SK-N-SH (cell line): ENCODE data around the gene FOXP2. TPM values are rescaled to one million over a fixed set of nuclear protein-coding genes. Genes with fewer than 3 reads are reported as not detected.

Source experiments
- CTCF ChIA-PET: fragments of 300-600, 350-600 bp; formaldehyde crosslinking; extraction: SDS; loops from one replicate; lab custom pipeline; 2021; lab: Yijun Ruan, JAX
- POLR2A ChIA-PET: fragments of 350-600 bp; sonication (Branson Sonifier 250); formaldehyde crosslinking; extraction: SDS; loops from one replicate; lab custom pipeline; 2020; ENCODE audit warnings: antibody characterized with exemption, inconsistent platforms; lab: Yijun Ruan, JAX
- DNase-seq: peaks from one replicate; pipeline ENCODE4 v3.0.0; 2012
- H2AFZ ChIP-seq: fragments of 200-600 bp; sonication (generic); 2 replicates; pipeline ENCODE4 v1.8.1; 2016; ENCODE audit warnings: antibody characterized with exemption, mild to moderate bottlenecking, low read depth
- H3F3A ChIP-seq: fragments of 200-600 bp; sonication (generic); replicated peaks from 2 replicates; pipeline ENCODE3; 2016; ENCODE audit warnings: antibody characterized with exemption, mild to moderate bottlenecking; ENCODE audit not compliant: insufficient read depth
- H3K27ac ChIP-seq, 2 experiments: fragments of 200-500 bp in 1 of 2; fragments of 200-600 bp in 1 of 2; sonication (Bioruptor generic) in 1 of 2; sonication (generic), shearing (Covaris generic) in 1 of 2; 2 replicates each; pipeline versions ENCODE4 v1.5.1 to v1.6.1; 2014 to 2016; ENCODE audit warnings: low read depth in 2 of 2, inconsistent platforms in 1 of 2, low read length in 1 of 2, mild to moderate bottlenecking in 1 of 2, mixed read lengths in 1 of 2
- H3K27me3 ChIP-seq: fragments of 200-600 bp; sonication (generic), shearing (Covaris generic); 2 replicates; pipeline ENCODE4 v1.6.1; 2016; ENCODE audit warnings: mixed run types; ENCODE audit not compliant: insufficient read depth
- H3K36me3 ChIP-seq, 2 experiments: fragments of 200-500 bp in 1 of 2; fragments of 200-600 bp in 1 of 2; sonication (Bioruptor generic) in 1 of 2; sonication (generic) in 1 of 2; replicated peaks in 1 of 2; 2 replicates each; pipeline versions ENCODE3 to v1.5.1; 2014 to 2016; ENCODE audit warnings: low read length in 1 of 2, mild to moderate bottlenecking in 1 of 2; ENCODE audit not compliant: insufficient read depth in 2 of 2, control insufficient read depth in 1 of 2
- H3K4me1 ChIP-seq, 2 experiments: fragments of 200-500 bp in 1 of 2; fragments of 200-600 bp in 1 of 2; sonication (Bioruptor generic) in 1 of 2; sonication (generic), shearing (Covaris generic) in 1 of 2; 2 replicates each; pipeline versions ENCODE4 v1.5.1 to v1.6.1; 2014 to 2016; ENCODE audit warnings: low read depth in 1 of 2, low read length in 1 of 2, mixed run types in 1 of 2; ENCODE audit not compliant: insufficient read depth in 2 of 2, control insufficient read depth in 1 of 2
- H3K4me2 ChIP-seq: fragments of 200-600 bp; sonication (generic), shearing (Covaris generic); 2 replicates; pipeline ENCODE4 v1.6.1; 2017; ENCODE audit warnings: mixed run types
- H3K4me3 ChIP-seq, 2 experiments: fragments of 200-500 bp in 1 of 2; fragments of 200-600 bp in 1 of 2; sonication (Bioruptor generic) in 1 of 2; sonication (generic), shearing (Covaris generic) in 1 of 2; 2 replicates each; pipeline versions ENCODE4 v1.5.1 to v1.8.1; 2014 to 2016; ENCODE audit warnings: low read depth in 2 of 2, inconsistent platforms in 1 of 2, low read length in 1 of 2, mild to moderate bottlenecking in 1 of 2, mixed read lengths in 1 of 2, moderate library complexity in 1 of 2
- H3K79me2 ChIP-seq: fragments of 200-600 bp; sonication (generic); 2 replicates; pipeline ENCODE4 v1.8.1; 2017; ENCODE audit warnings: mild to moderate bottlenecking; ENCODE audit not compliant: insufficient read depth
- H3K9ac ChIP-seq: fragments of 200-600 bp; sonication (generic); 2 replicates; pipeline ENCODE4 v1.6.1; 2017; ENCODE audit warnings: mixed run types
- H3K9me2 ChIP-seq: fragments of 200-600 bp; sonication (generic); 2 replicates; pipeline ENCODE4 v1.6.1; 2017; ENCODE audit warnings: mixed run types
- H3K9me3 ChIP-seq: fragments of 200-600 bp; sonication (generic); 2 replicates; pipeline ENCODE4 v1.6.1; 2017; ENCODE audit warnings: mixed run types, mild to moderate bottlenecking, moderate library complexity
- H4K20me1 ChIP-seq: fragments of 200-600 bp; sonication (generic); 2 replicates; pipeline ENCODE4 v1.6.1; 2017; ENCODE audit warnings: mild to moderate bottlenecking, mixed run types; ENCODE audit not compliant: insufficient read depth
- CHD2 ChIP-seq: fragments of 150-350 bp; IDR thresholded peaks from 2 replicates; pipeline ENCODE4 v1.6.1; 2018; ENCODE audit warnings: low read length; ENCODE audit not compliant: partially characterized antibody
- EP300 ChIP-seq, 2 experiments: IDR thresholded peaks; 2 replicates each; pipeline versions ENCODE4 v1.4.0 to v1.6.1; 2012; ENCODE audit warnings: borderline replicate concordance in 1 of 2, low read depth in 1 of 2, low read length in 1 of 2
- MEF2A ChIP-seq: IDR thresholded peaks from 2 replicates; pipeline ENCODE4 v1.4.0; 2012; ENCODE audit warnings: low read depth, borderline replicate concordance
- PBX3 ChIP-seq: IDR thresholded peaks from 2 replicates; pipeline ENCODE4; 2012
- POLR2AphosphoS5 ChIP-seq: IDR thresholded peaks from 2 replicates; pipeline ENCODE4 v1.6.1; 2012; ENCODE audit warnings: low read depth, low read length
- SMC3 ChIP-seq: IDR thresholded peaks from 2 replicates; pipeline ENCODE4 v1.6.1; 2012; ENCODE audit warnings: low read depth, low read length, improper control_type of control experiment
- YY1 ChIP-seq: IDR thresholded peaks from 2 replicates; pipeline ENCODE4 v1.4.0; 2012; ENCODE audit warnings: low read depth, mild to moderate bottlenecking
- whole genome bisulfite sequencing: methylation state at CpG from one replicate; pipeline ENCODE4 v1.1.6; 2017; ENCODE audit warnings: low lambda C conversion rate; 5-methylcytosine and 5-hydroxymethylcytosine counted together
- polyA plus RNA-seq, 3 experiments: library from polyadenylated mRNA; depleted of rRNA; stranded (reverse); fragments of >200 nt; gene quantifications; 2 replicates each; pipeline ENCODE4 v1.2.3, GENCODE V29; 2012
- TF ChIP-seq, protein P1 (sequence below): IDR thresholded peaks from 2 replicates; pipeline ENCODE4 v1.4.0; 2012; ENCODE audit warnings: low read depth

Gene FOXP2
- polyA plus RNA-seq, 1 of the 3 experiments (the other 2 are of a cell fraction) = not detected

GRCh38 chr7:114622221-114622620 is 207.6 kb downstream of the FOXP2 start (continued):
- TF ChIP-seq, protein P1, sequence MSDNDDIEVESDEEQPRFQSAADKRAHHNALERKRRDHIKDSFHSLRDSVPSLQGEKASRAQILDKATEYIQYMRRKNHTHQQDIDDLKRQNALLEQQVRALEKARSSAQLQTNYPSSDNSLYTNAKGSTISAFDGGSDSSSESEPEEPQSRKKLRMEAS = no peak
- TF ChIP-seq YY1 = no peak
- no peak for TF ChIP-seq EP300 (IDR thresholded peaks at IDR 0.05; ENCODE audit: borderline replicate concordance in 1 of 2, low read depth in 1 of 2, low read length in 1 of 2)

GRCh38 chr7:114623146-114623545 is 208.5 kb downstream of the FOXP2 start:
- no peaks in the 10 kb centered on the region for H3F3A ChIP-seq
- no peak overlapping the region for H3K4me3 ChIP-seq
- H3K4me1 ChIP-seq = no peaks in the 10 kb centered on the region
- ChIA-PET CTCF (no interaction called here), POLR2A (no interaction called here)
- H3K79me2 ChIP-seq = no peaks in the 10 kb centered on the region
- no peak overlapping the region for H3K27ac ChIP-seq
- H3K9me3 ChIP-seq = no peaks in the 10 kb centered on the region
- H3K36me3 ChIP-seq = no peaks in the 10 kb centered on the region
- H2AFZ ChIP-seq = no peak overlapping the region
- no peaks in the 10 kb centered on the region for H3K9me2 ChIP-seq
- TF ChIP-seq PBX3 = no peak
- no peak for TF ChIP-seq CHD2
- H3K4me2 ChIP-seq = no peak overlapping the region
- no peaks in the 10 kb centered on the region for H3K27me3 ChIP-seq
- H4K20me1 ChIP-seq = no peaks in the 10 kb centered on the region
- 1% methylated on average over 2 of the region's 2 CpGs for WGBS
- no peak for DNase-seq
- H3K9ac ChIP-seq = no peak overlapping the region

DNA sequence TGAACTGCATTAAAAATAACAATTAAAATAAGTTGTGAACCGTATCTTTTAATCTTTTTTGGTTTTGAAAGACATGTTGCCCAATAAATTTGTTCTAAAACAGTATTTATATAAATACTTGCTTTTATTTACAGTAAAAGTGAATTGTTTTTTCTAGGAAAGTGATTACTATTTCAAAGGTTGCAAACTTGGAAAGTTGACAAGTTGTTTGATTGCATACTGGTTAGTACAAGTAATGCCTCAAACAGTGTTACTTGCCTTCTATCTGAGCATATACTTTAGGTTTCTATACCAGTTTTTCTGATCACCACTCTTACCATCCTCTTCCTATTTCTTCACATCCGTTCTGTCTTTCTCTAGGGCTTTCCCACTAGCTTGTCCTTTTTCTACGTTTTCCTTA is 212.6 kb downstream of the FOXP2 start:
- H3K4me2 ChIP-seq = no peak overlapping the region
- POLR2A ChIA-PET = no interaction called here

DNA sequence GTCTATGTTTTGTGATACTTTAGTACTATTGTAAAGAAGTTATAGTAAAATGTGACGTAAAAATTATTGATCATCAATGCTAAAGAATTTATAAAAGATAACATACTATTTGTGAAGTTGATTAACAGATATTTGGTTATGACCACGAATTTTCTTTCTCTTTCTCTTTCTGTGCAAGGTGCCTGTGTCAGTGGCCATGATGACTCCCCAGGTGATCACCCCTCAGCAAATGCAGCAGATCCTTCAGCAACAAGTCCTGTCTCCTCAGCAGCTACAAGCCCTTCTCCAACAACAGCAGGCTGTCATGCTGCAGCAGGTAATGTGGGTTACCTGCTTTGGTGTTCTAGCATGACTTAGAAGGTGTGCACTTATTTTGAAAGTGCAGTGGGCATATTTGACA is 213.7 kb downstream of the FOXP2 start:
- Histone ChIP-seq H3K9ac (no peak overlapping the region), H2AFZ (no peak overlapping the region), H3K9me2 (peaks cover 4% of the 10 kb centered on the region; the same call in 1 of the 2 replicates), H4K20me1 (no peaks in the 10 kb centered on the region), H3K4me2 (no peak overlapping the region), H3F3A (no peaks in the 10 kb centered on the region), H3K4me3 (no peak overlapping the region), H3K36me3 (no peaks in the 10 kb centered on the region), H3K4me1 (no peaks in the 10 kb centered on the region), H3K27me3 (no peaks in the 10 kb centered on the region; the same call in 1 of the 2 replicates), H3K9me3 (no peaks in the 10 kb centered on the region; the same call in 1 of the 2 replicates), H3K27ac (no peak overlapping the region), H3K79me2 (no peaks in the 10 kb centered on the region)
- ChIA-PET POLR2A (no interaction called here), CTCF (no interaction called here)
- DNase-seq = no peak
- TF ChIP-seq SMC3 (no peak), POLR2AphosphoS5 (no peak)
- 5% methylated on average over 2 of the region's 2 CpGs for WGBS

More for the DNA sequence above, 212.6 kb downstream of the FOXP2 start:
- no peak overlapping the region for H3K27ac ChIP-seq
- whole genome bisulfite sequencing = 5% methylated on average over 3 of the region's 3 CpGs
- no peaks in the 10 kb centered on the region for H3K9me3 ChIP-seq
- H3K9me2 ChIP-seq = peaks cover 4% of the 10 kb centered on the region; the same call in 1 of the 2 replicates
- TF ChIP-seq MEF2A = no peak
- no peak overlapping the region for H2AFZ ChIP-seq
- CTCF ChIA-PET = no interaction called here
- no peaks in the 10 kb centered on the region for H3K36me3 ChIP-seq
- no peak overlapping the region for H3K9ac ChIP-seq
- no peaks in the 10 kb centered on the region for H3K4me1 ChIP-seq
- no peaks in the 10 kb centered on the region for H3K79me2 ChIP-seq
- H3K4me3 ChIP-seq = no peak overlapping the region
- H3K27me3 ChIP-seq = no peaks in the 10 kb centered on the region; the same call in 1 of the 2 replicates
- H4K20me1 ChIP-seq = no peaks in the 10 kb centered on the region
- DNase-seq = no peak
- no peaks in the 10 kb centered on the region for H3F3A ChIP-seq
